ENCODE measurements around the gene ELOA.

- TF ChIP-seq, protein P1, sequence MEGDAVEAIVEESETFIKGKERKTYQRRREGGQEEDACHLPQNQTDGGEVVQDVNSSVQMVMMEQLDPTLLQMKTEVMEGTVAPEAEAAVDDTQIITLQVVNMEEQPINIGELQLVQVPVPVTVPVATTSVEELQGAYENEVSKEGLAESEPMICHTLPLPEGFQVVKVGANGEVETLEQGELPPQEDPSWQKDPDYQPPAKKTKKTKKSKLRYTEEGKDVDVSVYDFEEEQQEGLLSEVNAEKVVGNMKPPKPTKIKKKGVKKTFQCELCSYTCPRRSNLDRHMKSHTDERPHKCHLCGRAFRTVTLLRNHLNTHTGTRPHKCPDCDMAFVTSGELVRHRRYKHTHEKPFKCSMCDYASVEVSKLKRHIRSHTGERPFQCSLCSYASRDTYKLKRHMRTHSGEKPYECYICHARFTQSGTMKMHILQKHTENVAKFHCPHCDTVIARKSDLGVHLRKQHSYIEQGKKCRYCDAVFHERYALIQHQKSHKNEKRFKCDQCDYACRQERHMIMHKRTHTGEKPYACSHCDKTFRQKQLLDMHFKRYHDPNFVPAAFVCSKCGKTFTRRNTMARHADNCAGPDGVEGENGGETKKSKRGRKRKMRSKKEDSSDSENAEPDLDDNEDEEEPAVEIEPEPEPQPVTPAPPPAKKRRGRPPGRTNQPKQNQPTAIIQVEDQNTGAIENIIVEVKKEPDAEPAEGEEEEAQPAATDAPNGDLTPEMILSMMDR (IDR thresholded peaks at IDR 0.05; ENCODE audit: insufficient read depth, low read length, poor library complexity, severe bottlenecking), result no peak
- TF ChIP-seq EZH2phosphoT487 (conservative IDR thresholded peaks at IDR 0.05; ENCODE audit: low read length), result no peak
Measured at GRCh38 chr1:23772854-23773242, 29.6 kb downstream of the ELOA start.
